ENCODE results near the gene LCMT1.

DNA sequence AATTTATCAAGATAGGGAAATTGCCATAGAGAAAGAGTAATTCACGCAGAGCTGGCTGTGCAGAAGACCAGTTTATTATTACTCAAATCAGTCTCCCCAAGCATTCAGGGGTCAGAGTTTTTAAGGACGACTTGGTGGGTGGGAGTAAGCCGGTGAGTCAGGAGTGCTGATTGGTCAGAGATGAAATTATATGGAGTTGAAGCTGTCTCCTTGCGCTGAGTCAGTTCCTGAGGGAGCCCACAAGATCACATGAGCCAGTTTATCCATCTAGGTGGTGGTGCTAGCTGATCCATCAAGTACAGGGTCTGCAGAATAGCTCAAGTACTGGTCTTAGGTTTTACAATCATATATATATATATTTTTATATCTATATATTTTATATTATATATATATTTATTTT lies 99.2 kb downstream of the LCMT1 start:
- no peak for TF ChIP-seq EP300 (IDR thresholded peaks at IDR 0.05)
- TF ChIP-seq, protein P1, sequence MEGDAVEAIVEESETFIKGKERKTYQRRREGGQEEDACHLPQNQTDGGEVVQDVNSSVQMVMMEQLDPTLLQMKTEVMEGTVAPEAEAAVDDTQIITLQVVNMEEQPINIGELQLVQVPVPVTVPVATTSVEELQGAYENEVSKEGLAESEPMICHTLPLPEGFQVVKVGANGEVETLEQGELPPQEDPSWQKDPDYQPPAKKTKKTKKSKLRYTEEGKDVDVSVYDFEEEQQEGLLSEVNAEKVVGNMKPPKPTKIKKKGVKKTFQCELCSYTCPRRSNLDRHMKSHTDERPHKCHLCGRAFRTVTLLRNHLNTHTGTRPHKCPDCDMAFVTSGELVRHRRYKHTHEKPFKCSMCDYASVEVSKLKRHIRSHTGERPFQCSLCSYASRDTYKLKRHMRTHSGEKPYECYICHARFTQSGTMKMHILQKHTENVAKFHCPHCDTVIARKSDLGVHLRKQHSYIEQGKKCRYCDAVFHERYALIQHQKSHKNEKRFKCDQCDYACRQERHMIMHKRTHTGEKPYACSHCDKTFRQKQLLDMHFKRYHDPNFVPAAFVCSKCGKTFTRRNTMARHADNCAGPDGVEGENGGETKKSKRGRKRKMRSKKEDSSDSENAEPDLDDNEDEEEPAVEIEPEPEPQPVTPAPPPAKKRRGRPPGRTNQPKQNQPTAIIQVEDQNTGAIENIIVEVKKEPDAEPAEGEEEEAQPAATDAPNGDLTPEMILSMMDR (IDR thresholded peaks at IDR 0.05): no peak

Data from ovary (tissue), 3 donors.